HG02973 (cell line): ENCODE results near the gene RPL36AL.
"Not testable (repeated sequence)": the region's sequence is repeated elsewhere in the genome, so short reads cannot be mapped to it uniquely, and the experiment has no call there.

ENCODE experiments used
- ATAC-seq: cut with Tn5 transposase; IDR thresholded peaks from one replicate; pipeline ENCODE4 v1.9.1; 2021; ENCODE audit warnings: moderate library complexity; ENCODE audit not compliant: unreplicated experiment

Gene RPL36AL

GRCh38 chr14:49619730-49620129 lies 696 bp downstream of the RPL36AL start:
- no peak for ATAC-seq

GRCh38 chr14:49619273-49619672 lies 1.2 kb downstream of the RPL36AL start:
- ATAC-seq = not testable (repeated sequence)

GRCh38 chr14:49617852-49618519 lies 2.4 kb downstream of the RPL36AL start:
- no peak for ATAC-seq

- no peak for ATAC-seq
Measured at GRCh38 chr14:49615776-49616175, 4.7 kb downstream of the RPL36AL start.

GRCh38 chr14:49614196-49614595 lies 6.2 kb downstream of the RPL36AL start:
- ATAC-seq = no peak

- ATAC-seq = no peak
Measured at GRCh38 chr14:49612671-49613070, 7.8 kb downstream of the RPL36AL start.

GRCh38 chr14:49612251-49612650 lies 8.2 kb downstream of the RPL36AL start:
- ATAC-seq = no peak

- no peak for ATAC-seq
Measured at GRCh38 chr14:49607583-49607982, 12.8 kb downstream of the RPL36AL start.

GRCh38 chr14:49598485-49599300 lies 21.7 kb downstream of the RPL36AL start, which contains the start of gene LRR1:
Gene LRR1, plus strand, starts transcription at chr14:49598940. Its CDS starts 81 bp downstream, at chr14:49599021.
- ATAC-seq = peak; percentile 46

GRCh38 chr14:49598189-49598484 lies 22.3 kb downstream of the RPL36AL start:
- ATAC-seq = no peak

- no peak for ATAC-seq
Measured at GRCh38 chr14:49594347-49595091, 25.9 kb downstream of the RPL36AL start.

GRCh38 chr14:49593016-49593415 lies 27.4 kb downstream of the RPL36AL start:
- ATAC-seq = no peak

- no peak for ATAC-seq
Measured at GRCh38 chr14:49589387-49589786, 31.0 kb downstream of the RPL36AL start.

- peak; percentile 28 for ATAC-seq
Measured at GRCh38 chr14:49586673-49587460, 33.6 kb downstream of the RPL36AL start.

GRCh38 chr14:49585803-49586672 lies 34.4 kb downstream of the RPL36AL start, which contains the start of gene RPS29:
Gene RPS29, minus strand, starts transcription at chr14:49586380. Its CDS starts 34 bp downstream, at chr14:49586346.
- ATAC-seq = peak; percentile 83

GRCh38 chr14:49584981-49585640 lies 35.3 kb downstream of the RPL36AL start:
- not testable (repeated sequence) for ATAC-seq

GRCh38 chr14:49584058-49584457 lies 36.4 kb downstream of the RPL36AL start:
- ATAC-seq = no peak

- ATAC-seq = no peak
Measured at GRCh38 chr14:49583629-49584028, 36.8 kb downstream of the RPL36AL start.
